Measurements from ENCODE around the gene CALML4.

Gene CALML4

DNA sequence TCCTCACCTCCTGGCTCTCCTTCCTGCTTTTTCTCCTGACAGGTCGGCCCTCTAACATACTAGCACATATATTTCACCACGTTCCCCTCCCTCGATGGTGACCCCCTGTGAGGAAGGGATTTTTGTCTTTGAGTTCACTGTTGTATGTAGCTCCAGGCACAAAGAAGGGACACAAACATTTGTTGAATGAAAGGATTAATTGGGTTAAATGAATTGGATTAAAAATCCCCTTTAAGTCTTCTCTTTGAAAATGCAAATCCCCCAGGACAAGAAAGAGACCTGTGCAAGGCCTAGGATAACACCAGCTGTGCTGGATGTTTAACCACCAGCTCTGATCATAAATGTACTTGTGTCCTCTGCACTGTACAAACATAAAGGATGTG is 3.3 kb downstream of the CALML4 start:
- TF ChIP-seq, protein P1, sequence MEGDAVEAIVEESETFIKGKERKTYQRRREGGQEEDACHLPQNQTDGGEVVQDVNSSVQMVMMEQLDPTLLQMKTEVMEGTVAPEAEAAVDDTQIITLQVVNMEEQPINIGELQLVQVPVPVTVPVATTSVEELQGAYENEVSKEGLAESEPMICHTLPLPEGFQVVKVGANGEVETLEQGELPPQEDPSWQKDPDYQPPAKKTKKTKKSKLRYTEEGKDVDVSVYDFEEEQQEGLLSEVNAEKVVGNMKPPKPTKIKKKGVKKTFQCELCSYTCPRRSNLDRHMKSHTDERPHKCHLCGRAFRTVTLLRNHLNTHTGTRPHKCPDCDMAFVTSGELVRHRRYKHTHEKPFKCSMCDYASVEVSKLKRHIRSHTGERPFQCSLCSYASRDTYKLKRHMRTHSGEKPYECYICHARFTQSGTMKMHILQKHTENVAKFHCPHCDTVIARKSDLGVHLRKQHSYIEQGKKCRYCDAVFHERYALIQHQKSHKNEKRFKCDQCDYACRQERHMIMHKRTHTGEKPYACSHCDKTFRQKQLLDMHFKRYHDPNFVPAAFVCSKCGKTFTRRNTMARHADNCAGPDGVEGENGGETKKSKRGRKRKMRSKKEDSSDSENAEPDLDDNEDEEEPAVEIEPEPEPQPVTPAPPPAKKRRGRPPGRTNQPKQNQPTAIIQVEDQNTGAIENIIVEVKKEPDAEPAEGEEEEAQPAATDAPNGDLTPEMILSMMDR (IDR thresholded peaks at IDR 0.05; ENCODE audit: low read depth, low read length), result no peak
- no peak overlapping the region for H3K4me3 ChIP-seq (replicated peaks in 1 of 2; ENCODE audit: low read depth in 2 of 2, low read length in 2 of 2)
- DNase-seq (ENCODE audit: low read depth in 2 of 2), result no peak

GRCh38 chr15:68201153-68201878 is 3.8 kb downstream of the CALML4 start:
- TF ChIP-seq, protein P1 (IDR thresholded peaks at IDR 0.05; ENCODE audit: low read depth, low read length), result no peak
- H3K4me3 ChIP-seq (replicated peaks in 1 of 2; ENCODE audit: low read depth in 2 of 2, low read length in 2 of 2), result no peak overlapping the region
- DNase-seq (ENCODE audit: low read depth in 2 of 2), result no peak

DNA sequence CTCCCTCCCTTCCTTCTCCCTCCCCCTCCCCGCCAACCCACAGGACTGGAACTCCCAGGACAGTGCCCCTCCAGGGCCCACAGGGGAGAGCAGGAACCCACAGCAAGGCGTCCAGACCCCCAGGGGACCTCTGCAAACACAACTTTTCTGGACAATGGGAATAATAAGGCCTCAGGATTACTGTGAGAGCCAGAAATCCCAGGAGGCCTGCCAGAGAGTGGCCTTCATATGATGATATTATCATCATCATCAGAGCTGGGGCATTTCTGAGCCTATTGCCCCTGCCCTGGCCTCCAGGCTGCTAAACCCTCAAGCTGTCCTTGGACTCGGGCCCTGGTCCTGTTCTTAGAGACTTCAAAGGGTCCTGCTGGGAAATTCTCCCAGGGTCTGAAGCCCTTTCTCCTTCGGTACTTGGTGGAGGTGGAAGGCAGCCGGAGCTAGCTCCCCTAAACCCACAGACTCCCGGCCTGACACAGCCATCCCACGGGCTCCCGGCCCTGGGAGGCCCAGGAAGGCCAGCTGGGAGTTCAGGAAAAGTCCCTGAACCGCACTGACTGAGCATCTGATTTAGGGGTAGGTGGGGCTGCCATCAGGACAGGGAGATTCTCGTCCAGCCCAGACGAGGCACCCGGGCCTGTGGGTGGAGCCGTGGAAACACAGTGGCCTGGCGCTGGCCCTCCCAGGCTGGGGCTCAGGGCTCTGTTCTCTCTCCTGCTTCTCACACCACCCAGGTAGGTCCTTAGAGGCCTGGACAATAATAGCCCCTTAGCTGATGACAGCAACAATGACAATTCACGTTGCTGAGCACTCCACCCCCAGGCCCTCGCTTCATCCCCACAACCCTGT is 4.9 kb downstream of the CALML4 start:
- TF ChIP-seq, protein P1 (IDR thresholded peaks at IDR 0.05; ENCODE audit: low read depth, low read length), result no peak

GRCh38 chr15:68199340-68199739 is 5.8 kb downstream of the CALML4 start:
- H3K4me3 ChIP-seq (replicated peaks in 1 of 2; ENCODE audit: low read depth in 2 of 2, low read length in 2 of 2), result no peak overlapping the region
- DNase-seq (ENCODE audit: low read depth in 2 of 2), result no peak
- TF ChIP-seq, protein P1 (IDR thresholded peaks at IDR 0.05; ENCODE audit: low read depth, low read length), result no peak

More for the DNA sequence above, 4.9 kb downstream of the CALML4 start:
- no peak for DNase-seq (ENCODE audit: low read depth in 2 of 2)
- no peak overlapping the region for H3K4me3 ChIP-seq (replicated peaks in 1 of 2; ENCODE audit: low read depth in 2 of 2, low read length in 2 of 2)

DNA sequence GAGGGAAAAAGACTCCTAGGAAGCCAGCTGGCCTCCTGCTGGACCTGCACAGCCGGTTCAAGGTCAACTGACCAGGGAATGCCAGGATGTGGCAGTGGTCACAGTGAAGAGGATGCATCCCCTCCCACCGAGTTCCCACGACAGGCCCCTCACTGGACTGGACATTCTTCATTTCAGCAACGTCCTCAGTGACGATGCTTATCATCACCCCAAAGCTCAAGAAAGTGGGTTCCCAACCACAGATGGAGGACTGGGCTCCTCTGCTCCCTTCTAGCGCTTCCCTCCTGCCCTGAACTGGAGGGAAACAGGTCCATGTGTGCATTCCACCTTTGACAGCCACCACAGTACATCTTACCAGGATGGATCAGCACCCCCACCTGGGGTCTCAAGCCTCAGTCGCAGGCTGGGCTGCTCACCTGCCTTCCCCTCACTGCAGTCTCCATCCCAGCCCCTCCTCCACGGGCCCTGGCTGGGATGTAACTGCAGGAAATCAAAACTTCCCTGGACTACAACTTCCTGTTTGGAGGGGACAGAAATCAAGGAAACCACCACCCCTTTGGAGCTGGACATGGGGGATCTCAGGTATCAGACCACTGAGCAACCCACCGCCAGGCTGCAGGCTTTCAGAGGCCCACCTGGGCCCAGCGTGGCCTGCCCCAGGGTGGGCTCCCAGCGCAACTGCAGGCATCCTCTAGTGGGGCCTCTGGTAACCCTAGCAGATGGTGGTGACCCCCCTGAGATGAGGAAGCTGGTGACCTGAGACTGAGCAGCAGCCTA is 7.3 kb downstream of the CALML4 start:
- H3K4me3 ChIP-seq (replicated peaks in 1 of 2; ENCODE audit: low read depth in 2 of 2, low read length in 2 of 2), result no peak overlapping the region
- TF ChIP-seq, protein P1 (IDR thresholded peaks at IDR 0.05; ENCODE audit: low read depth, low read length), result no peak
- no peak for DNase-seq (ENCODE audit: low read depth in 2 of 2)

DNA sequence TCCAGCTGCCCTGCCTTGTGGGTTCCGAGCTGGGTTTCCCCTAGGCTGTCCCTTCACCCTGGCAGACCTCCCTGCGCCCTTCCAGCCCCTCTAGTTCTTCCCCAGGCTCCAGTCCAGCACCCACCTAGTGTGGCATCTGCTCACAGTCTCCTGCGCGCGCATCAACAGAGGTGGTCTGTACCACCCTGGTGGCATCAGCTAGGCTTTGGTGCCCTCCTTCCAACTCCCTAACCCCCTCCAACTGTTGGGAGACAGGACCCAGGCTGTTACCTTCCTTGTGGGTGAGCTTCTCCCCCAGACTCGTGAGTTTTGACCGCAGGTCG is 8.0 kb downstream of the CALML4 start:
- no peak for DNase-seq (ENCODE audit: low read depth in 2 of 2)
- H3K4me3 ChIP-seq (replicated peaks in 1 of 2; ENCODE audit: low read depth in 2 of 2, low read length in 2 of 2), result no peak overlapping the region
- TF ChIP-seq, protein P1 (IDR thresholded peaks at IDR 0.05; ENCODE audit: low read depth, low read length), result no peak
